ENCODE results near the gene NR4A3. TPM values are rescaled to one million over a fixed set of nuclear protein-coding genes. Genes with fewer than 3 reads are reported as not detected.

NR4A3 gene
- total RNA-seq, 3 donors from 2014 or later (not counting 1 experiment from before 2014, with no cell fraction given), result 31.1 to 43.4 (median 38.6) TPM

DNA sequence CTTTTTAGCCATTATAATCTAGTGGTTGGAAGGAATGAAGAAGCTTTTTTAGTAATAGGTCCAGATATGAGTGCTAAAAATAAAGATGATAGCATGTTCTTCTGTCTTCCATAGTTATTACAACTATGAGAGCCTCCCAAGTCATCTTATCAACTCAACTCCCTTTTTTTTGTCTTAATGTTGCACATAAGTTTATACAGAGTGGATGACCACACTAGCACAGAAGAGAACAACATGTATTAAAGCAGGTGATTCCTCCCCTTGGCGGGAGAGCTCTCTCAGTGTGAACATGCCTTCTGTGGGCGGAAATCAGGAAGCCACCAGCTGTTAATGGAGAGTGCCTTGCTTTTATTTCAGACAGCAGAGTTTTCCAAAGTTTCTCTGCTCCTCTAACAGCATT is 44.7 kb downstream of the NR4A3 start:
- H3K36me3 ChIP-seq (ENCODE audit: control insufficient read depth, insufficient read depth, low read length), result no peaks in the 10 kb centered on the region
- H3K4me1 ChIP-seq (ENCODE audit: control insufficient read depth, insufficient read depth, low read length), result no peaks in the 10 kb centered on the region
- H3K27me3 ChIP-seq (ENCODE audit: control insufficient read depth, insufficient read depth, low read length), result no peaks in the 10 kb centered on the region
- Mint-ChIP-seq H3K27me3 (ENCODE audit: low read depth in 2 of 2) (no peaks in the 10 kb centered on the region), H3K27ac (no peak overlapping the region), H3K4me3 (no peak overlapping the region), H3K4me1 (peaks cover 9% of the 10 kb centered on the region in 2 donors), H3K36me3 (no peaks in the 10 kb centered on the region), H3K9me3 (no peaks in the 10 kb centered on the region)
- H3K27ac ChIP-seq (ENCODE audit: low read length), result no peak overlapping the region
- intact Hi-C loops (cut with micrococcal nuclease), result no loop called here
- no peaks in the 10 kb centered on the region for H3K9me3 ChIP-seq (ENCODE audit: control insufficient read depth, insufficient read depth, low read length)
- ATAC-seq, result no peak
- 69% methylated on average over 2 of the region's 2 CpGs for WGBS (ENCODE audit: insufficient coverage)
- no peak for DNase-seq
- no peak overlapping the region for H3K4me3 ChIP-seq (ENCODE audit: low read length)
- TF ChIP-seq, protein P1, sequence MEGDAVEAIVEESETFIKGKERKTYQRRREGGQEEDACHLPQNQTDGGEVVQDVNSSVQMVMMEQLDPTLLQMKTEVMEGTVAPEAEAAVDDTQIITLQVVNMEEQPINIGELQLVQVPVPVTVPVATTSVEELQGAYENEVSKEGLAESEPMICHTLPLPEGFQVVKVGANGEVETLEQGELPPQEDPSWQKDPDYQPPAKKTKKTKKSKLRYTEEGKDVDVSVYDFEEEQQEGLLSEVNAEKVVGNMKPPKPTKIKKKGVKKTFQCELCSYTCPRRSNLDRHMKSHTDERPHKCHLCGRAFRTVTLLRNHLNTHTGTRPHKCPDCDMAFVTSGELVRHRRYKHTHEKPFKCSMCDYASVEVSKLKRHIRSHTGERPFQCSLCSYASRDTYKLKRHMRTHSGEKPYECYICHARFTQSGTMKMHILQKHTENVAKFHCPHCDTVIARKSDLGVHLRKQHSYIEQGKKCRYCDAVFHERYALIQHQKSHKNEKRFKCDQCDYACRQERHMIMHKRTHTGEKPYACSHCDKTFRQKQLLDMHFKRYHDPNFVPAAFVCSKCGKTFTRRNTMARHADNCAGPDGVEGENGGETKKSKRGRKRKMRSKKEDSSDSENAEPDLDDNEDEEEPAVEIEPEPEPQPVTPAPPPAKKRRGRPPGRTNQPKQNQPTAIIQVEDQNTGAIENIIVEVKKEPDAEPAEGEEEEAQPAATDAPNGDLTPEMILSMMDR (IDR thresholded peaks at IDR 0.05), result no peak

DNA sequence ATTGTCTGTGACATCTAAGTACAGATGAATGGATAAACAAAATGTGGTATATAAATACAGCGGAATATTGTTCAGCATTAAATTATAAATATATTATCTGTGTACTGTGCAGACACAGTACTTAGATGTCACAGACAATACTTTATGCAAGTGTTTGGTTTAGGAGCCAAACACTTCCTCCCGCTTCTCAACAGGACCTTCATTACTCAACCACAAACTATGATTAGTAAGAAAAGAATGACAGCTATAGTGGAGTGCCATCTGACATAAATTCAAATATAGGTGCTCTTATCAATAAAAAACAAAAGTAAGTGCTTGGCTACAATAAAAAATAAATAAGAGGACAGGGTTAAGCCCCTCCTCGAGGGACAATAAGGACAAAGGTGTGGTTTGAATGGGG is 45.9 kb downstream of the NR4A3 start:
- Mint-ChIP-seq H3K36me3 (no peaks in the 10 kb centered on the region), H3K4me3 (no peak overlapping the region), H3K27me3 (ENCODE audit: low read depth in 2 of 2) (no peaks in the 10 kb centered on the region), H3K27ac (no peak overlapping the region), H3K9me3 (no peaks in the 10 kb centered on the region), H3K4me1 (peaks cover 9% of the 10 kb centered on the region in 2 donors)
- DNase-seq (no peak), ATAC-seq (peak in 2 of 3 donors; percentile 46 to 48)
- Histone ChIP-seq H3K27me3 (ENCODE audit: control insufficient read depth, insufficient read depth, low read length) (no peaks in the 10 kb centered on the region), H3K4me3 (ENCODE audit: low read length) (no peak overlapping the region), H3K4me1 (ENCODE audit: control insufficient read depth, insufficient read depth, low read length) (no peaks in the 10 kb centered on the region), H3K9me3 (ENCODE audit: control insufficient read depth, insufficient read depth, low read length) (no peaks in the 10 kb centered on the region), H3K36me3 (ENCODE audit: control insufficient read depth, insufficient read depth, low read length) (no peaks in the 10 kb centered on the region), H3K27ac (ENCODE audit: low read length) (no peak overlapping the region)
- intact Hi-C loops (cut with micrococcal nuclease), result no loop called here
- WGBS (ENCODE audit: insufficient coverage), result 60% methylated on average over 1 of the region's 3 CpGs
- TF ChIP-seq, protein P1 (IDR thresholded peaks at IDR 0.05), result no peak

DNA sequence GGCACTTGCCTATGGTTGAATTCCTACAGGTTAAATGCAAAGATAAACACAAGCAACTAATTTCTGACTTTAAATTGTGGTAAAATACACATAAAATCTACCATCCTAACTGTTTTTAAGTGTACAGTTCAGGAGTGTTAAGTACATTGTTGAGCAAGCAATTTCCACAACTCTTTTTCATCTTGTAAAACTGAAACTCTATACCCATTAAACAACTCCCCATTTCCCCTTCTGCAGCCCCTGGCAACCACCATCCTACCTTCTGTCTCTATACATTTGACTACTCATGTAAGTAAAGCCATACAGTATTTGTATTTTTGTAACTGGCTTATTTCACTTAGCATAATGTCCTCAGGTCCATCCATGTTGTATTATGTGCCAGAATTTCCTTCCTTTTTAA is 46.3 kb downstream of the NR4A3 start:
- Mint-ChIP-seq H3K27ac (no peak overlapping the region), H3K27me3 (ENCODE audit: low read depth in 2 of 2) (no peaks in the 10 kb centered on the region), H3K36me3 (no peaks in the 10 kb centered on the region), H3K4me3 (no peak overlapping the region), H3K9me3 (no peaks in the 10 kb centered on the region), H3K4me1 (peaks cover 9% of the 10 kb centered on the region in 2 donors)
- ATAC-seq (no peak), DNase-seq (no peak)
- Histone ChIP-seq H3K4me1 (ENCODE audit: control insufficient read depth, insufficient read depth, low read length) (no peaks in the 10 kb centered on the region), H3K27ac (ENCODE audit: low read length) (no peak overlapping the region), H3K36me3 (ENCODE audit: control insufficient read depth, insufficient read depth, low read length) (no peaks in the 10 kb centered on the region), H3K27me3 (ENCODE audit: control insufficient read depth, insufficient read depth, low read length) (no peaks in the 10 kb centered on the region), H3K9me3 (ENCODE audit: control insufficient read depth, insufficient read depth, low read length) (no peaks in the 10 kb centered on the region), H3K4me3 (ENCODE audit: low read length) (no peak overlapping the region)
- TF ChIP-seq, protein P1 (IDR thresholded peaks at IDR 0.05), result no peak
- intact Hi-C loops (cut with micrococcal nuclease), result no loop called here

DNA sequence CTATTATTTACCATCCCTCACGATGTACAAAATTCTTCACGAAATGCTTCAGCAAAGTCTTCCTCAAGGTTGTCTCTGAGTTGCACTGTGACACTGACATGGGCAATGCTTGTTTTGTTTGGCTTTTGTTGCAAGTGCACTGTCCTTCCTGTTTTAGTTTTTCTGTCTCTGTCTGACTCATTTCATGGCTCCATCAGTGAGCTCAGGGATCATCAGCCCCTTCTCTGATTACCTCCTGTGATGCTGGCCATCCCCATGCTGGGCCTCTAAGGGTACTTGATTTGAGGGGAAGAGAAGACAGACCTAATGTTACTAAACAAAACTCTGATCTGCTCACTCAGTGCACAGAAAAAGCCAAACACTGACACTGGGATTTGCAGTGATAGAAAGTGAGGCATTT is 47.2 kb downstream of the NR4A3 start:
- DNase-seq (no peak), ATAC-seq (no peak)
- Mint-ChIP-seq H3K4me1 (peaks cover 9% of the 10 kb centered on the region in 2 donors), H3K4me3 (no peak overlapping the region), H3K27ac (no peak overlapping the region), H3K27me3 (ENCODE audit: low read depth in 2 of 2) (no peaks in the 10 kb centered on the region), H3K36me3 (no peaks in the 10 kb centered on the region), H3K9me3 (no peaks in the 10 kb centered on the region)
- 73% methylated on average over 2 of the region's 2 CpGs for WGBS (ENCODE audit: insufficient coverage)
- intact Hi-C loops (cut with micrococcal nuclease), result no loop called here
- TF ChIP-seq, protein P1 (IDR thresholded peaks at IDR 0.05), result no peak
- H3K27ac ChIP-seq (ENCODE audit: low read length), result no peak overlapping the region
- no peaks in the 10 kb centered on the region for H3K27me3 ChIP-seq (ENCODE audit: control insufficient read depth, insufficient read depth, low read length)
- no peaks in the 10 kb centered on the region for H3K4me1 ChIP-seq (ENCODE audit: control insufficient read depth, insufficient read depth, low read length)
- H3K36me3 ChIP-seq (ENCODE audit: control insufficient read depth, insufficient read depth, low read length), result no peaks in the 10 kb centered on the region
- no peaks in the 10 kb centered on the region for H3K9me3 ChIP-seq (ENCODE audit: control insufficient read depth, insufficient read depth, low read length)
- H3K4me3 ChIP-seq (ENCODE audit: low read length), result no peak overlapping the region

Data from natural killer cell (primary cell).